Measurements from ENCODE around the gene PIK3C2A. TPM values are rescaled to one million over a fixed set of nuclear protein-coding genes. Genes with fewer than 3 reads are reported as not detected.

Gene PIK3C2A
- total RNA-seq, 3 donors from 2014 or later: 81.0 to 86.3 (median 83.4) TPM

- no peak overlapping the region for H3K27ac ChIP-seq
- no peaks in the 10 kb centered on the region for H3K36me3 ChIP-seq
- no peaks in the 10 kb centered on the region for H3K27me3 ChIP-seq
- intact Hi-C loops (cut with DNase I; ENCODE audit: low total_unique reads): no loop called here
- H3K4me3 ChIP-seq: no peak overlapping the region
- TF ChIP-seq POLR2AphosphoS5 (IDR thresholded peaks at IDR 0.05) (no peak), POLR2A (IDR thresholded peaks at IDR 0.05) (no peak), CTCF (IDR thresholded peaks at IDR 0.05) (no peak)
- DNase-seq (ENCODE audit: low spot score in 2 of 2): no peak
- H3K4me1 ChIP-seq: peaks cover 0 to 7% of the 10 kb centered on the region in 2 donors
- no peaks in the 10 kb centered on the region for H3K9me3 ChIP-seq
Measured at GRCh38 chr11:17211286-17211685, 3.5 kb upstream of the PIK3C2A start.

- no peak for DNase-seq (ENCODE audit: low spot score in 2 of 2)
- Histone ChIP-seq H3K4me1 (peaks cover 0 to 7% of the 10 kb centered on the region in 2 donors), H3K27ac (peak overlapping the region; percentile 28 to 95), H3K27me3 (no peaks in the 10 kb centered on the region), H3K36me3 (no peaks in the 10 kb centered on the region), H3K9me3 (no peaks in the 10 kb centered on the region), H3K4me3 (no peak overlapping the region)
- TF ChIP-seq CTCF (IDR thresholded peaks at IDR 0.05): no peak
- no peak for TF ChIP-seq POLR2AphosphoS5 (IDR thresholded peaks at IDR 0.05)
- TF ChIP-seq POLR2A (IDR thresholded peaks at IDR 0.05): no peak
- intact Hi-C loops (cut with DNase I; ENCODE audit: low total_unique reads): no loop called here
Measured at GRCh38 chr11:17209939-17210245, 2.1 kb upstream of the PIK3C2A start.

- DNase-seq (ENCODE audit: low spot score in 2 of 2): peak; percentile 55
- no peaks in the 10 kb centered on the region for H3K36me3 ChIP-seq
- peak overlapping the region; percentile 79 to 95 (median 94) for H3K4me3 ChIP-seq
- intact Hi-C loops (cut with DNase I; ENCODE audit: low total_unique reads): no loop called here
- no peaks in the 10 kb centered on the region for H3K27me3 ChIP-seq
- TF ChIP-seq CTCF (IDR thresholded peaks at IDR 0.05) (no peak), POLR2AphosphoS5 (IDR thresholded peaks at IDR 0.05) (no peak), POLR2A (IDR thresholded peaks at IDR 0.05) (no peak)
- H3K4me1 ChIP-seq: peaks cover 0 to 7% of the 10 kb centered on the region in 2 donors
- H3K27ac ChIP-seq: peak overlapping the region; percentile 95 to 99
- no peaks in the 10 kb centered on the region for H3K9me3 ChIP-seq
Measured at GRCh38 chr11:17208257-17208999, 642 bp upstream of the PIK3C2A start.

- intact Hi-C loops (cut with DNase I; ENCODE audit: low total_unique reads): no loop called here
- no peaks in the 10 kb centered on the region for H3K9me3 ChIP-seq
- H3K27me3 ChIP-seq: no peaks in the 10 kb centered on the region
Measured at GRCh38 chr11:17206463-17206862, 1.3 kb downstream of the PIK3C2A start.

More at GRCh38 chr11:17206463-17206862, 1.3 kb downstream of the PIK3C2A start:
- peak overlapping the region in 1 of 2 donors; percentile 95 for H3K27ac ChIP-seq
- H3K4me1 ChIP-seq: peaks cover 0 to 7% of the 10 kb centered on the region in 2 donors
- DNase-seq (ENCODE audit: low spot score in 2 of 2): no peak
- H3K4me3 ChIP-seq: peak overlapping the region; percentile 79 to 95 (median 94)
- no peaks in the 10 kb centered on the region for H3K36me3 ChIP-seq
- TF ChIP-seq CTCF (IDR thresholded peaks at IDR 0.05) (no peak), POLR2A (IDR thresholded peaks at IDR 0.05) (no peak), POLR2AphosphoS5 (IDR thresholded peaks at IDR 0.05) (no peak)

Measured in breast epithelium (tissue), 4 donors.